ENCODE data around the gene BAHCC1. TPM values are rescaled to one million over a fixed set of nuclear protein-coding genes. Genes with fewer than 3 reads are reported as not detected.

BAHCC1 gene
- total and polyA plus RNA-seq, 9 of the 15 experiments (the other 6 are each of a cell fraction or from before 2014, with no cell fraction given): 0.14 to 26.9 (median 5.0) TPM

DNA sequence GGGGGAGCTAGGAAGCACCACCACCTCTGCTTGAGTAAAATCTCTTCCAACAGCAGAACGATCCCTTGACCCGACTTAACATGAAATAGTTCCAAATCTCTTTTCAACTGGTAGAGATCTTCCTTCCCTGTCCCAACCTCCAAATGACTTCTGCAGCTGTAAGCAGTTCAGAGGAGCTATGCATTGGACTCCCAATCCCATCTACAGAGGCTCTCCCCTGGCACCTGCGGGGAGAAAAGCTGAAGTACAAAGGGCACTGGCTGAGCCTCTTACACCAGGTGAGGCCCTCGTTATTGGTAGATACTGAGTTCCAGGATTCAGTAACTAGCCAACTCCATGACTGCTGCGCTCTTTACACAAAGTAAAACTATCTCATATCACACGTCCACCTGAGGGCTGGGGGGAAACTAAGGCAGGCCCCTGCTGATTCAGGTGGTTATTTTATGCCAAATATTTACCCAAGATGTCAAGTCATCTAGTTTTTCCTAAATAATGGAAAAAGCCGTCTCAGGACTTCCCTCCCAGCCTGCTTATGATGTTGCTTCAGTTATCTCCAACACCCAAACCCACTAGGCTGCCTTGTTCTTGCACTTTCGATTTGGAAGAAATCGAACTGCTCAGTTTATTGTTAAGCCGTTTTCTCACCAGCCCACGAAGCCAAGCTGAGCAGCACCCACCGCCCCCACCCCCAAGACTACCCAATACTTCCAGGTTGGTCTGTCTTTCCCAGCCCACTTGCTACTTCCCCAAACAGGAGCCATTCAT lies 114.1 kb downstream of the BAHCC1 start (continued):
- TF ChIP-seq CHAMP1 (IDR thresholded peaks at IDR 0.05) (no peak), ATF3 (IDR thresholded peaks at IDR 0.05) (no peak), ATF3 (CRISPR knock-in tag; conservative IDR thresholded peaks at IDR 0.05) (peak; percentile 59; the same call in 1 of the 2 replicates), PML (IDR thresholded peaks at IDR 0.05; ENCODE audit: low read length) (peak; percentile 20; the same call in 1 of the 2 replicates), ZNF354B (CRISPR knock-in tag; IDR thresholded peaks at IDR 0.05) (0 out of 2 replicates have a peak, but pooled peaks have one; percentile 2), POLR2G (IDR thresholded peaks at IDR 0.05; ENCODE audit: low read depth, low read length) (0 out of 2 replicates have a peak, but pooled peaks have one; percentile 3), TEAD1 (CRISPR knock-in tag; IDR thresholded peaks at IDR 0.05) (0 out of 4 replicates have a peak, but pooled peaks of 1 of the 2 experiments have one; percentile 73), STAT5A (IDR thresholded peaks at IDR 0.05; ENCODE audit: borderline replicate concordance, low read length) (no peak), ZNF41 (CRISPR knock-in tag; conservative IDR thresholded peaks at IDR 0.05) (peak; percentile 73), E2F4 (CRISPR knock-in tag; IDR thresholded peaks at IDR 0.05; ENCODE audit: low read depth) (no peak), RFX1 (IDR thresholded peaks at IDR 0.05) (no peak), CEBPG (CRISPR knock-in tag; IDR thresholded peaks at IDR 0.05) (no peak), CEBPG (tag; conservative IDR thresholded peaks at IDR 0.05 in 1 of 2, IDR thresholded peaks at IDR 0.05 in 1 of 2) (no peak)
- TF ChIP-seq, protein P1, sequence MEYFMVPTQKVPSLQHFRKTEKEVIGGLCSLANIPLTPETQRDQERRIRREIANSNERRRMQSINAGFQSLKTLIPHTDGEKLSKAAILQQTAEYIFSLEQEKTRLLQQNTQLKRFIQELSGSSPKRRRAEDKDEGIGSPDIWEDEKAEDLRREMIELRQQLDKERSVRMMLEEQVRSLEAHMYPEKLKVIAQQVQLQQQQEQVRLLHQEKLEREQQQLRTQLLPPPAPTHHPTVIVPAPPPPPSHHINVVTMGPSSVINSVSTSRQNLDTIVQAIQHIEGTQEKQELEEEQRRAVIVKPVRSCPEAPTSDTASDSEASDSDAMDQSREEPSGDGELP (CRISPR knock-in tag; IDR thresholded peaks at IDR 0.05; ENCODE audit: borderline replicate concordance): peak; percentile 43; the same call in 1 of the 2 replicates
- TF ChIP-seq, protein P2, sequence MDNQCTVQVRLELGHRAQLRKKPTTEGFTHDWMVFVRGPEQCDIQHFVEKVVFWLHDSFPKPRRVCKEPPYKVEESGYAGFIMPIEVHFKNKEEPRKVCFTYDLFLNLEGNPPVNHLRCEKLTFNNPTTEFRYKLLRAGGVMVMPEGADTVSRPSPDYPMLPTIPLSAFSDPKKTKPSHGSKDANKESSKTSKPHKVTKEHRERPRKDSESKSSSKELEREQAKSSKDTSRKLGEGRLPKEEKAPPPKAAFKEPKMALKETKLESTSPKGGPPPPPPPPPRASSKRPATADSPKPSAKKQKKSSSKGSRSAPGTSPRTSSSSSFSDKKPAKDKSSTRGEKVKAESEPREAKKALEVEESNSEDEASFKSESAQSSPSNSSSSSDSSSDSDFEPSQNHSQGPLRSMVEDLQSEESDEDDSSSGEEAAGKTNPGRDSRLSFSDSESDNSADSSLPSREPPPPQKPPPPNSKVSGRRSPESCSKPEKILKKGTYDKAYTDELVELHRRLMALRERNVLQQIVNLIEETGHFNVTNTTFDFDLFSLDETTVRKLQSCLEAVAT (IDR thresholded peaks at IDR 0.05): 0 out of 4 replicates have a peak, but pooled peaks of 1 of the 2 experiments have one; percentile 27
- TF ChIP-seq, protein P3, sequence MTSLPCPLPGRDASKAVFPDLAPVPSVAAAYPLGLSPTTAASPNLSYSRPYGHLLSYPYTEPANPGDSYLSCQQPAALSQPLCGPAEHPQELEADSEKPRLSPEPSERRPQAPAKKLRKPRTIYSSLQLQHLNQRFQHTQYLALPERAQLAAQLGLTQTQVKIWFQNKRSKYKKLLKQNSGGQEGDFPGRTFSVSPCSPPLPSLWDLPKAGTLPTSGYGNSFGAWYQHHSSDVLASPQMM (CRISPR knock-in tag; IDR thresholded peaks at IDR 0.05): peak; percentile 3; the same call in 1 of the 2 replicates
- TF ChIP-seq, protein P4, sequence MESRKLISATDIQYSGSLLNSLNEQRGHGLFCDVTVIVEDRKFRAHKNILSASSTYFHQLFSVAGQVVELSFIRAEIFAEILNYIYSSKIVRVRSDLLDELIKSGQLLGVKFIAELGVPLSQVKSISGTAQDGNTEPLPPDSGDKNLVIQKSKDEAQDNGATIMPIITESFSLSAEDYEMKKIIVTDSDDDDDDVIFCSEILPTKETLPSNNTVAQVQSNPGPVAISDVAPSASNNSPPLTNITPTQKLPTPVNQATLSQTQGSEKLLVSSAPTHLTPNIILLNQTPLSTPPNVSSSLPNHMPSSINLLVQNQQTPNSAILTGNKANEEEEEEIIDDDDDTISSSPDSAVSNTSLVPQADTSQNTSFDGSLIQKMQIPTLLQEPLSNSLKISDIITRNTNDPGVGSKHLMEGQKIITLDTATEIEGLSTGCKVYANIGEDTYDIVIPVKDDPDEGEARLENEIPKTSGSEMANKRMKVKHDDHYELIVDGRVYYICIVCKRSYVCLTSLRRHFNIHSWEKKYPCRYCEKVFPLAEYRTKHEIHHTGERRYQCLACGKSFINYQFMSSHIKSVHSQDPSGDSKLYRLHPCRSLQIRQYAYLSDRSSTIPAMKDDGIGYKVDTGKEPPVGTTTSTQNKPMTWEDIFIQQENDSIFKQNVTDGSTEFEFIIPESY (CRISPR knock-in tag; IDR thresholded peaks at IDR 0.05): no peak
